ENCODE data around the gene ERFL.
A peak's percentile ranks its signal among the peaks of the same experiment; 100 is the strongest.

The ERFL gene

GRCh38 chr19:41864374-41864773, 63.9 kb downstream of the ERFL start:
- Histone ChIP-seq H2AFZ (ENCODE audit: low read depth) (no peak overlapping the region), H3K79me2 (ENCODE audit: insufficient read depth, low read depth) (peaks cover 83% of the 10 kb centered on the region), H3K4me3 (IDR thresholded peaks at IDR 0.05; ENCODE audit: insufficient read depth, low read depth, low read length) (no peak overlapping the region), H3K27me3 (ENCODE audit: insufficient read depth, low read depth) (no peaks in the 10 kb centered on the region; the same call in 1 of the 2 replicates), H3K27ac (peak overlapping the region; percentile 14; the same call in 1 of the 2 replicates), H4K20me1 (ENCODE audit: insufficient read depth) (peaks cover 36% of the 10 kb centered on the region), H3K4me2 (peak overlapping the region; percentile 34; the same call in 1 of the 2 replicates), H3K4me1 (ENCODE audit: low read depth, poor library complexity, severe bottlenecking) (peaks cover 83% of the 10 kb centered on the region), H3K36me3 (ENCODE audit: insufficient read depth) (peaks cover 45% of the 10 kb centered on the region; the same call in 1 of the 2 replicates), H3K9ac (no peak overlapping the region)
- TF ChIP-seq, protein P1, sequence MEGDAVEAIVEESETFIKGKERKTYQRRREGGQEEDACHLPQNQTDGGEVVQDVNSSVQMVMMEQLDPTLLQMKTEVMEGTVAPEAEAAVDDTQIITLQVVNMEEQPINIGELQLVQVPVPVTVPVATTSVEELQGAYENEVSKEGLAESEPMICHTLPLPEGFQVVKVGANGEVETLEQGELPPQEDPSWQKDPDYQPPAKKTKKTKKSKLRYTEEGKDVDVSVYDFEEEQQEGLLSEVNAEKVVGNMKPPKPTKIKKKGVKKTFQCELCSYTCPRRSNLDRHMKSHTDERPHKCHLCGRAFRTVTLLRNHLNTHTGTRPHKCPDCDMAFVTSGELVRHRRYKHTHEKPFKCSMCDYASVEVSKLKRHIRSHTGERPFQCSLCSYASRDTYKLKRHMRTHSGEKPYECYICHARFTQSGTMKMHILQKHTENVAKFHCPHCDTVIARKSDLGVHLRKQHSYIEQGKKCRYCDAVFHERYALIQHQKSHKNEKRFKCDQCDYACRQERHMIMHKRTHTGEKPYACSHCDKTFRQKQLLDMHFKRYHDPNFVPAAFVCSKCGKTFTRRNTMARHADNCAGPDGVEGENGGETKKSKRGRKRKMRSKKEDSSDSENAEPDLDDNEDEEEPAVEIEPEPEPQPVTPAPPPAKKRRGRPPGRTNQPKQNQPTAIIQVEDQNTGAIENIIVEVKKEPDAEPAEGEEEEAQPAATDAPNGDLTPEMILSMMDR (conservative IDR thresholded peaks at IDR 0.05; ENCODE audit: low read depth, low read length) = no peak

GRCh38 chr19:41863209-41863931, 64.9 kb downstream of the ERFL start:
- Histone ChIP-seq H2AFZ (ENCODE audit: low read depth) (no peak overlapping the region), H3K9ac (no peak overlapping the region), H3K27me3 (ENCODE audit: insufficient read depth, low read depth) (no peaks in the 10 kb centered on the region; the same call in 1 of the 2 replicates), H4K20me1 (ENCODE audit: insufficient read depth) (peaks cover 30% of the 10 kb centered on the region), H3K4me1 (ENCODE audit: low read depth, poor library complexity, severe bottlenecking) (peaks cover 80% of the 10 kb centered on the region), H3K4me2 (peak overlapping the region; percentile 97; the same call in 1 of the 2 replicates), H3K27ac (no peak overlapping the region), H3K36me3 (ENCODE audit: insufficient read depth) (peaks cover 40% of the 10 kb centered on the region; the same call in 1 of the 2 replicates), H3K4me3 (IDR thresholded peaks at IDR 0.05; ENCODE audit: insufficient read depth, low read depth, low read length) (no peak overlapping the region), H3K79me2 (ENCODE audit: insufficient read depth, low read depth) (peaks cover 81% of the 10 kb centered on the region)
- TF ChIP-seq, protein P1 (conservative IDR thresholded peaks at IDR 0.05; ENCODE audit: low read depth, low read length) = no peak

- H3K4me2 ChIP-seq = peak overlapping the region; percentile 97; the same call in 1 of the 2 replicates
- TF ChIP-seq, protein P1 (conservative IDR thresholded peaks at IDR 0.05; ENCODE audit: low read depth, low read length) = no peak
- no peaks in the 10 kb centered on the region; the same call in 1 of the 2 replicates for H3K27me3 ChIP-seq (ENCODE audit: insufficient read depth, low read depth)
- H3K27ac ChIP-seq = no peak overlapping the region
- peaks cover 40% of the 10 kb centered on the region; the same call in 1 of the 2 replicates for H3K36me3 ChIP-seq (ENCODE audit: insufficient read depth)
- no peak overlapping the region for H2AFZ ChIP-seq (ENCODE audit: low read depth)
- H3K9ac ChIP-seq = no peak overlapping the region; the same call in 1 of the 2 replicates
- no peak overlapping the region for H3K4me3 ChIP-seq (IDR thresholded peaks at IDR 0.05; ENCODE audit: insufficient read depth, low read depth, low read length)
- peaks cover 71% of the 10 kb centered on the region for H3K4me1 ChIP-seq (ENCODE audit: low read depth, poor library complexity, severe bottlenecking)
- peaks cover 72% of the 10 kb centered on the region for H3K79me2 ChIP-seq (ENCODE audit: insufficient read depth, low read depth)
- peaks cover 23% of the 10 kb centered on the region for H4K20me1 ChIP-seq (ENCODE audit: insufficient read depth)
Measured at GRCh38 chr19:41862445-41862986, 65.7 kb downstream of the ERFL start.

- no peak overlapping the region for H2AFZ ChIP-seq (ENCODE audit: low read depth)
- H3K27me3 ChIP-seq (ENCODE audit: insufficient read depth, low read depth) = no peaks in the 10 kb centered on the region; the same call in 1 of the 2 replicates
- peaks cover 66% of the 10 kb centered on the region for H3K79me2 ChIP-seq (ENCODE audit: insufficient read depth, low read depth)
- peak overlapping the region; percentile 97 for H3K4me2 ChIP-seq
- H4K20me1 ChIP-seq (ENCODE audit: insufficient read depth) = peaks cover 23% of the 10 kb centered on the region
- H3K27ac ChIP-seq = no peak overlapping the region; the same call in 1 of the 2 replicates
- H3K9ac ChIP-seq = peak overlapping the region; percentile 99; the same call in 1 of the 2 replicates
- TF ChIP-seq, protein P1 (conservative IDR thresholded peaks at IDR 0.05; ENCODE audit: low read depth, low read length) = no peak
- H3K36me3 ChIP-seq (ENCODE audit: insufficient read depth) = peaks cover 40% of the 10 kb centered on the region; the same call in 1 of the 2 replicates
- peaks cover 64% of the 10 kb centered on the region for H3K4me1 ChIP-seq (ENCODE audit: low read depth, poor library complexity, severe bottlenecking)
- H3K4me3 ChIP-seq (IDR thresholded peaks at IDR 0.05; ENCODE audit: insufficient read depth, low read depth, low read length) = no peak overlapping the region
Measured at GRCh38 chr19:41861846-41862245, 66.4 kb downstream of the ERFL start.

Data from KMS-11 (cell line).